Measurements from ENCODE around the gene ADAMTS20. TPM values are rescaled to one million over a fixed set of nuclear protein-coding genes. Genes with fewer than 3 reads are reported as not detected.

The ADAMTS20 gene
- total RNA-seq, 1 experiment from 2014 or later: 6.0 TPM

DNA sequence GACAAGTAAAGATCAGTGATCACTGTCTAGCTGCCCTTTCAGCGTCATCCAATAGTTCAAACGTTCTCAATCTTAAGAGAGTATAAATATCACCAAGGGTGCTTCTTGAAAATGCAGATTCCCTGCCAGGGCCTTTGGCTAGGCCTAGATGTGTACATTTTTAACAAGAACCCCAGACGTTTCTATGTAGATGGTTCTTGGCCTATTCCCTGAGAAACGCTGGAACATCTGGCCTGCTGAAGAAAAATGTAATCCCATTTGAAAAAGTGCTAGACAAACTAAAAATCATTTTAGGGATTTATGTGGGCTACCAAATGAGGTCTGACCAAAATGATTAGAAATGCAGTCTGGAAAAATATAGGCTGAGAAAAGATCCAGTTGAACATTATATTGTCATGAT is 231.7 kb downstream of the ADAMTS20 start (continued):
- TF ChIP-seq ZNF281 (CRISPR knock-in tag; IDR thresholded peaks at IDR 0.05) (no peak), HMGXB4 (CRISPR knock-in tag; IDR thresholded peaks at IDR 0.05) (no peak), ZMAT4 (CRISPR knock-in tag; IDR thresholded peaks at IDR 0.05) (no peak), KAT7 (CRISPR knock-in tag; IDR thresholded peaks at IDR 0.05; ENCODE audit: borderline replicate concordance) (no peak)
- TF ChIP-seq, protein P1, sequence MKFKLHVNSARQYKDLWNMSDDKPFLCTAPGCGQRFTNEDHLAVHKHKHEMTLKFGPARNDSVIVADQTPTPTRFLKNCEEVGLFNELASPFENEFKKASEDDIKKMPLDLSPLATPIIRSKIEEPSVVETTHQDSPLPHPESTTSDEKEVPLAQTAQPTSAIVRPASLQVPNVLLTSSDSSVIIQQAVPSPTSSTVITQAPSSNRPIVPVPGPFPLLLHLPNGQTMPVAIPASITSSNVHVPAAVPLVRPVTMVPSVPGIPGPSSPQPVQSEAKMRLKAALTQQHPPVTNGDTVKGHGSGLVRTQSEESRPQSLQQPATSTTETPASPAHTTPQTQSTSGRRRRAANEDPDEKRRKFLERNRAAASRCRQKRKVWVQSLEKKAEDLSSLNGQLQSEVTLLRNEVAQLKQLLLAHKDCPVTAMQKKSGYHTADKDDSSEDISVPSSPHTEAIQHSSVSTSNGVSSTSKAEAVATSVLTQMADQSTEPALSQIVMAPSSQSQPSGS (CRISPR knock-in tag; IDR thresholded peaks at IDR 0.05; ENCODE audit: borderline replicate concordance, low read depth): no peak
- TF ChIP-seq, protein P2, sequence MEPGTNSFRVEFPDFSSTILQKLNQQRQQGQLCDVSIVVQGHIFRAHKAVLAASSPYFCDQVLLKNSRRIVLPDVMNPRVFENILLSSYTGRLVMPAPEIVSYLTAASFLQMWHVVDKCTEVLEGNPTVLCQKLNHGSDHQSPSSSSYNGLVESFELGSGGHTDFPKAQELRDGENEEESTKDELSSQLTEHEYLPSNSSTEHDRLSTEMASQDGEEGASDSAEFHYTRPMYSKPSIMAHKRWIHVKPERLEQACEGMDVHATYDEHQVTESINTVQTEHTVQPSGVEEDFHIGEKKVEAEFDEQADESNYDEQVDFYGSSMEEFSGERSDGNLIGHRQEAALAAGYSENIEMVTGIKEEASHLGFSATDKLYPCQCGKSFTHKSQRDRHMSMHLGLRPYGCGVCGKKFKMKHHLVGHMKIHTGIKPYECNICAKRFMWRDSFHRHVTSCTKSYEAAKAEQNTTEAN (CRISPR knock-in tag; IDR thresholded peaks at IDR 0.05): no peak
- TF ChIP-seq, protein P3, sequence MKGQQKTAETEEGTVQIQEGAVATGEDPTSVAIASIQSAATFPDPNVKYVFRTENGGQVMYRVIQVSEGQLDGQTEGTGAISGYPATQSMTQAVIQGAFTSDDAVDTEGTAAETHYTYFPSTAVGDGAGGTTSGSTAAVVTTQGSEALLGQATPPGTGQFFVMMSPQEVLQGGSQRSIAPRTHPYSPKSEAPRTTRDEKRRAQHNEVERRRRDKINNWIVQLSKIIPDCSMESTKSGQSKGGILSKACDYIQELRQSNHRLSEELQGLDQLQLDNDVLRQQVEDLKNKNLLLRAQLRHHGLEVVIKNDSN (CRISPR knock-in tag; IDR thresholded peaks at IDR 0.05): no peak

GRCh38 chr12:43318021-43318420 is 234.0 kb downstream of the ADAMTS20 start:
- H3K4me3 Mint-ChIP-seq: no peak overlapping the region
- no peak for TF ChIP-seq ATF1 (CRISPR knock-in tag; IDR thresholded peaks at IDR 0.05)
- no peak for TF ChIP-seq ZNF317 (CRISPR knock-in tag; IDR thresholded peaks at IDR 0.05; ENCODE audit: borderline replicate concordance, low read depth)
- TF ChIP-seq ELF4 (CRISPR knock-in tag; IDR thresholded peaks at IDR 0.05; ENCODE audit: low read depth): no peak
- no peak for TF ChIP-seq ZSCAN18 (CRISPR knock-in tag; IDR thresholded peaks at IDR 0.05)
- no peak for TF ChIP-seq ETV6 (CRISPR knock-in tag; IDR thresholded peaks at IDR 0.05)
- TF ChIP-seq, protein P4, sequence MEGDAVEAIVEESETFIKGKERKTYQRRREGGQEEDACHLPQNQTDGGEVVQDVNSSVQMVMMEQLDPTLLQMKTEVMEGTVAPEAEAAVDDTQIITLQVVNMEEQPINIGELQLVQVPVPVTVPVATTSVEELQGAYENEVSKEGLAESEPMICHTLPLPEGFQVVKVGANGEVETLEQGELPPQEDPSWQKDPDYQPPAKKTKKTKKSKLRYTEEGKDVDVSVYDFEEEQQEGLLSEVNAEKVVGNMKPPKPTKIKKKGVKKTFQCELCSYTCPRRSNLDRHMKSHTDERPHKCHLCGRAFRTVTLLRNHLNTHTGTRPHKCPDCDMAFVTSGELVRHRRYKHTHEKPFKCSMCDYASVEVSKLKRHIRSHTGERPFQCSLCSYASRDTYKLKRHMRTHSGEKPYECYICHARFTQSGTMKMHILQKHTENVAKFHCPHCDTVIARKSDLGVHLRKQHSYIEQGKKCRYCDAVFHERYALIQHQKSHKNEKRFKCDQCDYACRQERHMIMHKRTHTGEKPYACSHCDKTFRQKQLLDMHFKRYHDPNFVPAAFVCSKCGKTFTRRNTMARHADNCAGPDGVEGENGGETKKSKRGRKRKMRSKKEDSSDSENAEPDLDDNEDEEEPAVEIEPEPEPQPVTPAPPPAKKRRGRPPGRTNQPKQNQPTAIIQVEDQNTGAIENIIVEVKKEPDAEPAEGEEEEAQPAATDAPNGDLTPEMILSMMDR (IDR thresholded peaks at IDR 0.05): no peak
- TF ChIP-seq, protein P5, sequence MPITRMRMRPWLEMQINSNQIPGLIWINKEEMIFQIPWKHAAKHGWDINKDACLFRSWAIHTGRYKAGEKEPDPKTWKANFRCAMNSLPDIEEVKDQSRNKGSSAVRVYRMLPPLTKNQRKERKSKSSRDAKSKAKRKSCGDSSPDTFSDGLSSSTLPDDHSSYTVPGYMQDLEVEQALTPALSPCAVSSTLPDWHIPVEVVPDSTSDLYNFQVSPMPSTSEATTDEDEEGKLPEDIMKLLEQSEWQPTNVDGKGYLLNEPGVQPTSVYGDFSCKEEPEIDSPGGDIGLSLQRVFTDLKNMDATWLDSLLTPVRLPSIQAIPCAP (CRISPR knock-in tag; IDR thresholded peaks at IDR 0.05): no peak
- no peak for TF ChIP-seq SP1 (CRISPR knock-in tag; conservative IDR thresholded peaks at IDR 0.05)
- TF ChIP-seq SMAD4 (CRISPR knock-in tag; IDR thresholded peaks at IDR 0.05): no peak
- TF ChIP-seq ZNF396 (CRISPR knock-in tag; IDR thresholded peaks at IDR 0.05; ENCODE audit: borderline replicate concordance): no peak
- TF ChIP-seq ZNF219 (CRISPR knock-in tag; IDR thresholded peaks at IDR 0.05; ENCODE audit: borderline replicate concordance): no peak
- TF ChIP-seq KAT7 (CRISPR knock-in tag; IDR thresholded peaks at IDR 0.05; ENCODE audit: borderline replicate concordance): no peak
- H3K27ac Mint-ChIP-seq: no peak overlapping the region
- no peak for DNase-seq (ENCODE audit: low spot score)
- ATAC-seq: no peak
- CTCF ChIA-PET: no interaction called here
- H3K9me3 Mint-ChIP-seq: no peaks in the 10 kb centered on the region; the same call in 1 of the 2 replicates
- H3K27me3 Mint-ChIP-seq (ENCODE audit: low read depth): no peaks in the 10 kb centered on the region
- no peaks in the 10 kb centered on the region for H3K36me3 Mint-ChIP-seq
- POLR2A ChIA-PET: no interaction called here
- no peaks in the 10 kb centered on the region for H3K4me1 Mint-ChIP-seq

Measured in WTC11 (cell line).